NCI-H1930 (cell line): ENCODE measurements around the gene TMIGD2.
"Not testable (repeated sequence)": the region's sequence is repeated elsewhere in the genome, so short reads cannot be mapped to it uniquely, and the experiment has no call there.

Experiments
- DNase-seq, 2 experiments: peaks; one replicate each; lab custom pipeline; 2025; lab: John Stamatoyannopoulos, UW

TMIGD2 gene

DNA sequence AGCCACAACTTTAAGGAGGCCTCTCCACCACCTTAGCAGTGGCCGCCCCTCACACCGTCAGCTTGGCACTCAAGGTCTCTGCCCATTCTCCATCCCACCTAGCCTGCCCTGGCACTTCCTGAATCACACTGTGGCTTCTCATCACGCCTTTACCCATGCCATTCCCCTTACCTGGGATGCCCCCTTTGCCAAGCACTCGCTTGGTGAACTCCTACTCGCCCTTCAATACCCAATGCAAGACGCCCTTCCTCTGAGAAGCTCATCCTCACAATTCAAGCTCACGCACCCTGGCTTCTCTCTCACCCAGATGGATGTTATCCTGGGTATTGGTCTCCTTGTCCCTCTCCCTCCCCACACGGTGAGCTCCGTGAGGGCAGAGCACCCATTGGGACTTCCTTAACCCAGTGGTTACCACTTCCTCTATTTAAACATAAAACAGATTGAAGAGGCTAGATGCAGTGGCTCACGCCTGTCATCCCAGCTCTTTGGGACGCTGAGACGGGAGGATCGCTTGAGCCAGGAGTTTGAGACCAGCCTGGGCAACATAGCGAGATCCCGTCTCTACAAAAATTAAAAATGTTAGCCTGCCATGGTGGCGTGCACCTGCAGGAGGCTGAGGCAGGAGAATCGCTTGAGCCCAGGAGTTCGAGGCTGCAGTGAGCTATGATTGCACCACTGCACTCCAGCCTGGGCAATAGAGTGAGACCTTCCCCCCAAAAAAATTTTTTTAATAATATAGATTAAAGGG, 35.8 kb downstream of the TMIGD2 start:
- DNase-seq, result no peak

DNA sequence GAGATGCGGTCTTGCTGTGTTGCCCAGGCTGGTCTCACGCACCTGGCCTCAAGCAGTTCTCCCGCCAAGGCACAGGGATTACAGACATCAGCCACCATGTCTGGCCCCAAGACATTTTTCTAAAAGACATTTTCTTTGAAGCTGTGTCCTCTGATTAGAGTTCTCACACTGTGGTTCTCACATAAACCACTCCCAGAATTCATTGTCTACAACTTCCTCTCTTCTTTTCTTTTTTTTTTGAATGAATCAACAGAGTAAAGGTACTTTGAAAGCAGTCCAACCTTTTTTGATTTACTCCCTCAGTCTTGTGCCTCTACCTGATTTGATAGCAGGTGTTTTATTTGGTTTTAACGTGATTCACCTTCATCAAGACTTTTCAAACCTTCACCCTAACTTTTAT, 37.4 kb downstream of the TMIGD2 start:
- DNase-seq, result no peak

DNA sequence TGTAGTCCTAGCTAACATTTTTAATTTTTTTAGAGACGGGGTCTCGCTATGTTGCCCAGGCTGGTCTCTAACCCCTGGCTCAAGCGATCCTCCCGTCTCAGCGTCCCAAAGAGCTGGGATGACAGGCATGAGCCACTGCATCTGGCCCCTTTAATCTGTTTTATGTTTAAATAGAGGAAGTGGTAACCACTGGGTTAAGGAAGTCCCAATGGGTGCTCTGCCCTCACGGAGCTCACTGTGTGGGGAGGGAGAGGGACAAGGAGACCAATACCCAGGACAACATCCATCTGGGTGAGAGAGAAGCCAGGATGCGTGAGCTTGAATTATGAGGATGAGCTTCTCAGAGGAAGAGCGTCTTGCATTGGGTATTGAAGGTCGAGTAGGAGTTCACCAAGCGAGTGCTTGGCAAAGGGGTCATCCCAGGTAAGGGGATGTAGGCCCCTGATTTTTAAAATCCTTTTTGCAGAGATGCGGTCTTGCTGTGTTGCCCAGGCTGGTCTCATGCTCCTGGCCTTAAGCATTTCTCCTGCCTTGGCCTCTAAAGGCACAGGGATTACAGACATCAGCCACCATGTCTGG, 41.5 kb downstream of the TMIGD2 start:
- DNase-seq, result no peak

DNA sequence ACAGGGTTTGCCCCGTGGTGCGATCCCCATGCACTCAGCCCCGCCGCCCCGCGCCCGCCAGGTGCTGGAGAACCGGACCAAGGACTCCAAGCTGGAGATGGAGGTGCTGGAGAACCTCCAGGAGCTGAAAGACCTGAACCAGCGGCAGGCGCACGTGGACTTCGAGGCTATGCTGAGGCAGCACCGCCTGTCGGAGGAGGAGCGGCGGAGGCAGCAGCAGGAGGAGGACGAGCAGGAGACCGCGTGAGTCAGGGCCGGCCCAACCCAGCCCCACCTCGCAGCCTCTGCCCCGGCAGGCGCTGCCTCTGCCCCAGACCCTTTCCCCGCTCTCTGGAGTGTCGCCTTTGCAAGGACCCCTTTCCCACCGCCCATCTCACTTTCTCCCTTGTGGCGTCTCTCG, 44.0 kb downstream of the TMIGD2 start:
- DNase-seq, result no peak

DNA sequence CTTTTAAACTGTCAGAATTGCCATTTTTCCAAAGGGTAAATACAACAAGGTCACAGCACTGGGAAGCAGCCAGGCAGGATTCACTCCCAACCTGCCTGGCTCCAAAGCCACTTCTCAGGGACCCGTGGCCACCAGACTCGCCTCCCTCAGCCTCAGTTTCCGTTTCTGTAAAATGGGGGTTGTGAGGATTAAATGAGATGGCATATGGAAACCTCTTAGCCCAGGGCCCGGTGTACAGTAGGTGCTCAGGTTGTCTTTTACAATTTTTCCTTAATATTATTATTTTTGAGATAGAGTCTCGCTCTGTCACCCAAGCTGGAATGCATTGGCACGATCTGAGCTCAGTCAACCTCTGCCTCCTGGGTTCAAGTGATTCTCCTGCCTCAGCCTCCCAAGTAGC, 45.2 kb downstream of the TMIGD2 start:
- DNase-seq, result no peak

DNA sequence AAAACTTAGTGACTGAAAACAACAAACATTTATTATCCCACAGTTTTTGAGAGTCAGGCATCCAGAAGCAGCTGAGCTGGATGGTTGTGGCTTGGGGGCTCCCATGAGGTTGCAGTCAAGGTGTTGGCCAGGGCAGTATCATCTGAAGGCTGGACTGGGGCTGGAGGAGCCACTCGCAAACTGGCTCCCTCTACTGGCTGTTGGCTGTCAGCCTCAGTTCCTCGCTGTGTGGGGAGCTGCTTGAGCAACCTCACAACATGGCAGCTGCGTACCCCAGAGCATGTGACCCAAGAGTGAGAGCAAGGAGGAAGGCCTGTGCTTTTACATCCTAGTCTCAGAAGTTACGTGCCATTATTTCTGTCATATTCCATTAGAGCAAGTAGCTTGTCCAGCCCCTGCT, 45.6 kb downstream of the TMIGD2 start:
- DNase-seq, result no peak

DNA sequence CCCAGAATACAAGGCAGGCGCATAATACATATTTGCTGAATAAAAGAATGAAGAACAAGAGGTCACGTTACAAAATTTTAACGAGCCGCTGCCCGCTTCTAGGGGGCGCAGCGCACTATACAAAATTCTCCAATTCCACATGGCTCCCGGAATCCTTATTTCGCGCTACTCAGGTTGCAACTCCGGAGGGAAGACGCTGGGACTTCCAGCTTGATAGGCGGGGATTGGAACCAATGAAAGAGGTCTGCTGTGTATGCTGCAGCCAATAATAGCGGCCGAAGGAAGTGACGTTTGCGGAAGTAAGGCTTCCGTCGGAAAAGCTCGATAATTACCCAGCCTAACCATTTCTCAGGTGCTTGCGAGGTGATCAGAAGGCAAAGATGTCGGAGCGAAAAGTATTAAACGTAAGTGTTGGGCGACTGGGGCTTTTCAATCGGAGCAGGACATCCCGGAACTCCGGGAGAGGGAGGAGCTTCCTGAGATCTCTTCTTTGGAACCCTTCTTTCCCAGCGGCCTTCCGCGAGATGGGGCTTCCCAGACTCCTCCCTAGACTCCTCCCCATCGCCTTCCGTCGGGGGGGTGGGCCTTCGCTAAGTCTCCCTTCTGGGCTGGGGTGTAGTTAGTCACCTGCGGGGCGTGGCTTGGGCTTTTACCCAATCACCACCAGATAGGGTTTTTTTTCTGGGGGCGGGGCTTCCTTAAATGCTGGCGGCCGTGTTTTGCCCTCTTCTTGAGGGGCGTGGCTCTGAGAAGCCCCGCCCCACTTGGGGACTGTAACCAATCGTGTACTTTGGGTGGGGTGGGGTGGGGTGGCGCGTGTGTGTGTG, 55.2 kb downstream of the TMIGD2 start, which contains the start of gene YJU2:
Gene YJU2 (plus strand): TSS at position 314 of the 827 bp plus-strand sequence. CDS start 67 bp downstream, at position 381.
- DNase-seq, result peak; percentile 95

DNA sequence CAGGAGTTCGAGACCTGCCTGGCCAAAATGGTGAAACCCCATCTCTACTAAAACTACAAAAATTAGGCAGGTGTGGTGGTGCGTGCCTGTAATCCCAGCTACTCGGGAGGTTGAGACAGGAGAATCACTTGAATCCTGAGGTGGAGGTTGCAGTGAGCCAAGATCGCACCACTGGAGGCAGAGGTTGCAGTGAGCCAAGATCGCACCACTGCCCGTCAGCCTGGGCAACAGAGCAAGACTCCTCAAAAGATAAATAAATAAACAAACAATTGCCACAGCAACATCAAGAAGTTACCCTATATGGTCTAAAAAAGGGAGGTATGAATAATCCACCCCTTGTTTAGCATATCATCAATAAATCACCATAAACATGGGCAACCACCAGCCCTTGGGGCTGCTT, 56.3 kb downstream of the TMIGD2 start:
- DNase-seq, result not testable (repeated sequence)
